HG03521 (cell line): ENCODE measurements around the gene DYNC1I1.
A peak's percentile ranks its signal among the peaks of the same experiment; 100 is the strongest.

Source experiments
- ATAC-seq: cut with Tn5 transposase; IDR thresholded peaks from one replicate; pipeline ENCODE4 v1.9.1; 2021; ENCODE audit warnings: mild to moderate bottlenecking, moderate library complexity; ENCODE audit not compliant: unreplicated experiment

Gene DYNC1I1

DNA sequence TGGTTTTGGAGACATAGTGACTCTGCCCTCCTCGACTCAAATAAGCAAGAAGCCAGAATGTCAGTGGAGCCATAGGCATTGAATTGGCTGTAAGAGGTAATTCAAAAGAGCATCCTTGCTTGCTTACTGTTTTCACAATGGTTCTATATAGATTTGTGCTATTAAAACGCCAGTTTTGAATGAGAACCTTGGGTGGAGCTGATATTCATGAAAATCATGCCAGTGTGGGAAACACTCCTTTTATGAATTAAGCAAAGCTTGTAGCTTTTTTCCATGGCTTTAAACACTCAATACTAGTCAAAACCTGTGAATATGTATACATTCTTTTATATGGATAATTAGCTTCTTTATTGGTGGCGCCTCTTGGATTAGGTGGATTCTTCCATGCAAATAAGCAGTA, 297.0 kb downstream of the DYNC1I1 start:
- no peak for ATAC-seq

DNA sequence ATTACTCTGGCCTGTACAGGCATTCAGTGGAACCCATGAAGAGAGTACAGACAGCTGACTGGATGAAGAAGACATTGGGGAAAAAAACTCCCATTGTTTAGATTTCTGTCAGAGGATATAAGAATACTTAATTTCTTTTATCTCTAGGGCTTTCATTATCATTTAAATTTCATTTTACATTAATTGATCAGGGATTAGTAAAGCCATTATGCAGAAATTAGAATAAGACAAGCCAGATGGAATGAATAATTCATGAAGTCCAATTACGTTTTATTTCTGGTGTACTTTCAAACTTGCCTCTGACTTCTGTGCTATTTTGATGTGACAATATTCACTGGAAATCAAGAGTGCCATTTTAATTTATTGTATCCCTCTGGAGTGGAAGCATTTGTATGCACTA, 302.5 kb downstream of the DYNC1I1 start:
- ATAC-seq: no peak

DNA sequence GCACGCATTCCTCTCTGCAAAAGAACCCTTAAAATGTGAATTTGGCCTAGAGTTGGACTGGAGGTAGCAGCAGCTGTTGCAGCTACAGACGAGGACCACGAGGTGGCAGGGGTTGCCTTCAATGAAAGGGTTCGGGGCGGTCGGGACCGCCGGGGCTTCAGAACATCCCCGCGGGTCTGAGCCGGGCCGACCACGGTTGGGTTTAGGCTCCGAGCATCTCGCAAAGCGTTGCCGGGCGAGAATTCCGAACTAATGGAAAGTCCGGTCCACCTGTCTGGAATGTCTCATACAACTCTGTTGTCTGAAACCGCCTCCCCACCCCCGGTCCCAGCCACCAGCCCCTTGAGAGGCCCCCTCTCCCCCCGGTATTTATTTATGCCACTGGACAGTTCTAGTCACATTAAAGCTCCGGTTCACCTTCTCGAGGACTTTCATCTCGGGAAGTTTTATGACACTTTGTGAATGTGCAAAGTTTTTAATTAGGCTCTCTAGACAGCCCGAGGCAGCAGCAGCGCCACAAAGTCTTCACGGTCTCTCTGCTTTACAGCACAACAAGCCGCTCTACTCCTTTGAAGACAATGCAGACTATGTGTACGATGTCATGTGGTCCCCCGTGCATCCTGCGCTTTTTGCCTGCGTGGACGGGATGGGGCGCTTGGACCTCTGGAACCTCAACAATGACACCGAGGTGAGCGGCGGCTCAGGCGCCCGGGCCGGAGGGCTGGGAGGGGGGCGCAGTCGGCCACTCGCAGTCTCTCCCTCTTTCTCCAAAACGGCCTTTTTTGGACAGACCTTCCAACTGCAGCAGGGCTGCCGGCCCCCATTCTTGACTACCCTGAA, 303.4 kb downstream of the DYNC1I1 start:
- peak; percentile 75 for ATAC-seq

- ATAC-seq: no peak
Measured at GRCh38 chr7:96076350-96076707, 304.0 kb downstream of the DYNC1I1 start.

GRCh38 chr7:96080027-96080426, 307.7 kb downstream of the DYNC1I1 start:
- no peak for ATAC-seq

DNA sequence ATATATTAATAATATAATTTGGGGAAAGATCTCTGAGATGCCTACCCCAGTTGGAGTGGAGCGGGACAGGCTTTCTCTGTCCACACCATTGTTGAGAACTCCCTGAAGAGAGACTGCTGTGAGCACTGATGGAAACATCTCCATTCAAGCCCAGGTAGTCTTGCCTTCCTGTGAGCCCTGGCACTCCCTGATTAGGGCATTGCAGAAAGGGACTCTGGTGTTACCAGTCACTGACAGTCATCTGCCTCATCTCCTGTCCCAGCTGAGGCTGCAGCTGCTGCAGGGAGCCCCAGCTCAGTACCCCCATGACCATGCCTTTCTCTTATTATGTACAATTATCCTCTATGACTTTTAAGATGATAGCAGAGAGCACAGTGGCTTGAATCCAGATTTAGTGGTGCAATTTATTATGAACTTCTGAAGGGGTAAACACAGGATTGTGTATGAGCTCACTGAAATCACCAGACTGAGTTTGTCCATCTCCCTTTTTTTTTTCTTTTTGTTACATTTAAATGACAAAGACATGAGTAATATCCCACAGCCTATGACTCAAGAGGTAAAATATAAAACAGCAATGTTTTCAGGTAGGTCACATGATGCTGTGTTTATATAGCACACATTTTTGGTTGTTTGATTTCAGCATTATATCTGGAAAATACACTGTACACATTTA, 312.7 kb downstream of the DYNC1I1 start:
- no peak for ATAC-seq

DNA sequence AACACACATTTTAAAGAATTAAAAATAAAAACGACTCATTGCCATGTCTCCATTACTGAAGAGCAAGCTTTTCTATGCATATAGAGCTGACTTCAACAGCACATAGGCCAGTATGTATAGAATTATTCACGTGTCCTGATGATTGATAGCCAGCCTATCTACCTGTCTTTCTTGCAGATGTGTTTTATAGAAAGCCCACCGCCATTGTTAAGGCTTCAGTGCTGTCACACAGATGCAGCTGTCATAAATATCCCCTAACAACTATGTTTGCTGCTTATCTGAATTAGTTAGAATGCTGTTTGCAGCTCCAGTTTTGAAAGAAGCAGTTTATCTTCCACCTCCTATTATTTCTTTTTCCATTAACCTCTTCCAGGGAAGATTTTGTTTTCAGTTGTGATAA, 313.6 kb downstream of the DYNC1I1 start:
- no peak for ATAC-seq

DNA sequence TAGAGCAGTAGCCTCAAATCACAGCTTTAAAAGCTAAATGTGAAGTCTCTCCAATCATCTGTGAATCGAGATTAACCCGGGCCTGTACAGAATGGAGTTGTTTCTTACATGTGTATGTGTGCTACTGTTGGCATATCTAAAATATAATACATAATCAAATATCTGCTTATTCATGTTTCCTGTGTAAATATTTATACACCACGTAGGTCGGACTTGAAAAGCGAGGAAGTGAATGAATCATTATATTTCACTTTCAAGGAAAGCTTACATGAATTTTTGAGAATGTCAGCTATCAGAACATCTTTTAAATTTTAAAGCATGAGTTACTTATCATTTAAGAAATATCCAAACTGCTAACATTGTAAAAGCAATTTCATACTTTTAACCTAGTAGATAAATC, 316.2 kb downstream of the DYNC1I1 start:
- ATAC-seq: no peak

GRCh38 chr7:96089511-96089910, 317.2 kb downstream of the DYNC1I1 start:
- no peak for ATAC-seq

DNA sequence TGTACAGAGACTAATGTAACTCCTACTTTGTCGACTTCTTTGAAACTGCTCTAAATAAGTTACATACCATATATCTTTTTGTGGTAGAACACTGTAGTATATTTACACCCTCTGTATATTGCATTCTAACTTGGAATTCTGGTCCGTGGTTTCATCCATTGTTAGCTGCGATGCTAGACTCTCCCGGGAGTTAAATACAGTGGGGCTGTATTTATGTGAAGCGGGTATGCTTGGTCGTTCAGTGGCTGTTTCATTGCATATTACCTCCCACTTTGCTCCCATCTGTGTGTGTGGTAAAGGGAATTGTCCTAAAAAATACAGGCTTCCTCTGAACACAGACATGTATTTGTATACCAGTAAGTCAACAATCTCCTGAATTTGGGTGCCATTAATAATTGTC, 318.4 kb downstream of the DYNC1I1 start:
- ATAC-seq: no peak

GRCh38 chr7:96093435-96093834, 321.1 kb downstream of the DYNC1I1 start:
- ATAC-seq: no peak

DNA sequence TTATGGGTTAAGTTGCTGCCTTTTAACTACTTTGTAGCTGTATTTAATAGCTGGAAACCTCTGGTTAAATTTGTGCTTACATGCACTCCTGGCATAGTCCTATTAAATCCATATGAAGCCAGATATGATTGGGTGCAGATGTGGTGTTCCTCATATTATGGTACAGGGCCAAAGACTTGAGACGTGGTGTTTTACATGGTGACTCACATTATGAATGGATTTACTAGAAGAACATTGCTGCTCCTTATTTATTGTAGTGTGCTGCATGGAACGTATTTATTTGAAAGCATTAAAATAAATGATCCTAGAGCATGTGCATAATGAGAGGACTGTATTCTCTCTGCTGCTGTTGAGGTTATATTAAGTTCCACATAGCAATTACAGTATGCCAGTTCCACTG, 325.5 kb downstream of the DYNC1I1 start:
- ATAC-seq: no peak

DNA sequence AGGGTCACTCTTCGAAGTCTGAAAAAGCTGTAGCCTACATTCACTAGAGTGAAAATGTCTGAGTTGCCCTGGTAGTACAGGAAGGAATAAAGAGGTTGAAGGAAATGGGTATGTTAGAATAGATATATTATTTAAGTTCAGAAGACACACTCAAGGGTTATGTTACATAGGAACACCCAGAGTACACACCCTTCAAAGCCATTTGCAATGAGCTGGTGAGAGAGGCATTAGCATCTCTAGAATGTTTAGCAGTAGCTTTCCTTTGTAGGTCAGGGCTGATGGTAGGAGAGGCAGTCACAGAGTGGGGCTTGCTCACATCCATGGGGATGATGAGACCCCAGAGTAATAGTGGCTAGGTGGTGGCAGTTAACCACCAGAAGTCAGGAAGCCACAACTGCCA, 328.4 kb downstream of the DYNC1I1 start:
- no peak for ATAC-seq

- ATAC-seq: no peak
Measured at GRCh38 chr7:96102096-96102811, 329.9 kb downstream of the DYNC1I1 start.

GRCh38 chr7:96104984-96105383, 332.6 kb downstream of the DYNC1I1 start:
- no peak for ATAC-seq

- no peak for ATAC-seq
Measured at GRCh38 chr7:96111405-96111804, 339.1 kb downstream of the DYNC1I1 start.

DNA sequence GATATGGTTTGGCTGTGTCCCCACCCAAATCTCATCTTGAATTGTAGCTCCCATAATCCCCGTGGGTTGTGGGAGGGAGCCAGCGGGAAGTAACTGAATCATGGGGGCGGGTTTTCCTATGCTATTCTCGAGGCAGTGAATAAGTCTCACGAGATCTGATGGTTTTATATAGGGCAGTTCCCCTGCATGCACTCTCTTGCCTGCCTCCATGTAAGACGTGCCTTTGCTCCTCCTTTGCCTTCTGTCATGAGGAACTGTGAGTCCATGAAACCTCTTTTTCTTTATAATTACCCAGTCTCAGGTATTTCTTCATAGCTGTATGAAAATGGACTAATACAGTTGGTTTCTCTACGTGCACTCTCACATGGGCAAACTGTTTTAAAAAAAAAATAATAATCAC, 341.8 kb downstream of the DYNC1I1 start:
- no peak for ATAC-seq

DNA sequence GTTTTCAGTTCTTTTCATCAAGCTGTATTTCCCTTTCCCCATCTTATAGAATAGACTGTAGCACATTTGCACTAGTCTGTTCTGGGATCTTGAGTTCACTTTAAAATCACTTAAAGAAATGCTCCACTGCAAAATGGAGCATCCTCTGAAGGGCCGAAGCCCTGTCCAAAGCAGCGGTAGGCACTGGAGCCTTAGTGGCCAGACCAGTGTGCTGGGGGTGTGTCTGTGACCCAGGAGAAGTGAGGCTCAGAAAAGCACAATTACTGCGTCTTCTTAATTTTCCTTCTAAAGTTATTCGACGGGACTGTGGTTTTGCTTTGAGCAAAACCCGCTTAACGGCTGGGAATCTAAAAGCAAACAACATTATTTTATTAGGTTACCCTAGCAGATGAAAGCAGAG, 343.8 kb downstream of the DYNC1I1 start:
- no peak for ATAC-seq

- ATAC-seq: no peak
Measured at GRCh38 chr7:96118449-96119001, 346.2 kb downstream of the DYNC1I1 start.

DNA sequence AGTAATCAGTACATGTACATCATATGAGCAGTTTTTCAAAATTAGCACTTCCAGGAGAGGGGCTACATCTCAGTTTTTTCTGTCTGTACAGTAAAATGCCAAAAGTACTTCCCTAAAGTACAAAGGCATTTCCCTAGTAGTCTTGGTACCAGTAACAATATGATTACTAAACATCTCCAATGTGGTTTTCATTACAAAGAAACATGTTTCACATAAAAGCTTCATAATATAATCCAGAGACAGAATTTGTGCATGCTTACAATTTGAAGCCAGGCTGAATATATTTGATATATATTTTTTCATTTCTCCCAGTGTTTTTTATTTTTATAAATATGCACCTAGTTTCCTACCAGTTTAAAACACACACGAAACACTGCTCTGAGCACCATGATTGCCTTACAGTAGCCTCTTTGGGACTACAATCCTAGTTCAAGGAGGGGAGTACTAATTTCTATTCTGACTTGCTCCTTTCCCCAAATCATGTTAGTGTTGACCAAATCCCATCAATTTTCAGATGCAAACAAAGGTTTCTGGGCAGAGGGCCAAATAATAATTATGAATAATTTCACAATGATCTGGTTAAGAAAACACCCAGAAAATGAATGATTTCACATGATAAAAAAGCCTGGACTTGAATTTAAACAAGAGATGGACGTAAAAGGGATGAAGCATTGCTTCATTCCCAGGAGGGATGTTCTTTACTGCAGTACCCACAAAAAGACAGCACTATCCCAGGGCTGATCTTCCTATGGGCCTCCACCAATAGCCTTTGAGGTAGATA, 348.3 kb downstream of the DYNC1I1 start:
- no peak for ATAC-seq

- ATAC-seq: no peak
Measured at GRCh38 chr7:96121752-96122151, 349.4 kb downstream of the DYNC1I1 start.
